K562 (cell line): Measurements from ENCODE around the gene ZNF236. TPM values are rescaled to one million over a fixed set of nuclear protein-coding genes. Genes with fewer than 3 reads are reported as not detected.
A peak's percentile ranks its signal among the peaks of the same experiment; 100 is the strongest.

ENCODE experiments used
- ATAC-seq: fragments of 200-7000 bp; cut with Tn5 transposase; 3 replicates; pipeline ENCODE4 v1.9.1; 2020; ENCODE audit warnings: moderate library complexity
- BruUV-seq: library from RNA; stranded (reverse); fragments of 400-500 nt; replicated peaks from 2 replicates; lab custom pipeline; 2021; lab: Mats Ljungman, UMichigan
- CTCF ChIA-PET: fragments of 300-600 bp; formaldehyde crosslinking; extraction: SDS; loops from one replicate; lab custom pipeline; 2021; ENCODE audit warnings: low intra/inter-chr PET ratio; lab: Yijun Ruan, JAX
- POLR2A ChIA-PET: fragments of 300-600, 350-650 bp; sonication (Branson Sonifier 250); formaldehyde crosslinking; extraction: SDS; loops from one replicate; lab custom pipeline; 2021; ENCODE audit warnings: antibody characterized with exemption, inconsistent platforms; lab: Yijun Ruan, JAX
- DNase-seq, 4 experiments: peaks; one replicate each; pipeline versions ENCODE4 v3.0.0 to v3.0.0-alpha.2; 2011 to 2018; ENCODE audit warnings: low spot score in 3 of 4, mixed read lengths in 3 of 4; ENCODE audit errors: extremely low read depth in 1 of 4
- FAIRE-seq: peaks from 2 replicates; lab custom pipeline; 2011; peaks lifted over from hg19 to GRCh38; lab: Jason Lieb, UNC
- H2AFZ ChIP-seq: 2 replicates; pipeline ENCODE4 v1.6.0; 2011; ENCODE audit warnings: low read depth, low read length, control low read depth, inconsistent platforms
- H3K27ac ChIP-seq: fragments of 200-600 bp; 3 replicates; pipeline ENCODE4 v1.8.0; 2011; ENCODE audit warnings: low read depth, mild to moderate bottlenecking, control low read depth, inconsistent platforms, low read length, moderate library complexity, mixed read lengths; ENCODE audit errors: extremely low read depth
- H3K27me3 ChIP-seq, 2 experiments: fragments of 300-600 bp in 1 of 2; 2 replicates in 1 of 2; 3 replicates in 1 of 2; pipeline versions ENCODE4 v1.6.0 to v1.8.0; 2011; ENCODE audit warnings: inconsistent platforms in 2 of 2, low read length in 2 of 2, mild to moderate bottlenecking in 1 of 2, mixed read lengths in 1 of 2, moderate library complexity in 1 of 2; ENCODE audit not compliant: control insufficient read depth in 2 of 2, insufficient read depth in 2 of 2
- H3K36me3 ChIP-seq: fragments of 300-600 bp; 3 replicates; pipeline ENCODE4 v1.8.0; 2011; ENCODE audit warnings: mild to moderate bottlenecking, low read length, inconsistent platforms; ENCODE audit not compliant: control insufficient read depth, insufficient read depth
- H3K4me1 ChIP-seq, 2 experiments: fragments of 200-600 bp in 1 of 2; replicated peaks in 1 of 2; 2 replicates in 1 of 2; 3 replicates in 1 of 2; pipeline versions ENCODE4 v1.5.1 to v1.8.0; 2011; ENCODE audit warnings: inconsistent platforms in 2 of 2, low read length in 2 of 2, mild to moderate bottlenecking in 1 of 2, mixed read lengths in 1 of 2, moderate library complexity in 1 of 2; ENCODE audit not compliant: control insufficient read depth in 2 of 2, insufficient read depth in 2 of 2
- H3K4me2 ChIP-seq: 2 replicates; pipeline ENCODE4 v1.6.1; 2011; ENCODE audit warnings: low read length, control low read depth, inconsistent platforms, mixed read lengths; ENCODE audit not compliant: insufficient read depth
- H3K4me3 ChIP-seq: fragments of 200-600 bp; sonication (generic), shearing (Covaris generic); 2 replicates; pipeline ENCODE4 v1.5.1; 2016; ENCODE audit warnings: control low read depth, inconsistent platforms
- H3K79me2 ChIP-seq: fragments of 200-600 bp; 3 replicates; pipeline ENCODE4 v1.8.0; 2011; ENCODE audit warnings: low read length, inconsistent platforms; ENCODE audit not compliant: control insufficient read depth, insufficient read depth
- H3K9ac ChIP-seq, 2 experiments: 2 replicates each; pipeline versions ENCODE4 v1.6.0 to v1.6.1; 2011; ENCODE audit warnings: low read depth in 2 of 2, low read length in 2 of 2, control low read depth in 1 of 2, inconsistent platforms in 1 of 2, mild to moderate bottlenecking in 1 of 2, mixed read lengths in 1 of 2; ENCODE audit not compliant: insufficient read depth in 1 of 2
- H3K9me1 ChIP-seq: one replicate; pipeline ENCODE4 v1.6.0; 2011; ENCODE audit warnings: inconsistent platforms, mild to moderate bottlenecking, low read length, moderate library complexity; ENCODE audit not compliant: control insufficient read depth, insufficient read depth
- H3K9me3 ChIP-seq: replicated peaks from 2 replicates; pipeline ENCODE4 v1.5.1; 2011; ENCODE audit warnings: low read depth, low read length, inconsistent platforms; ENCODE audit not compliant: control insufficient read depth, insufficient read depth
- H4K20me1 ChIP-seq: replicated peaks from 2 replicates; pipeline ENCODE4 v1.6.1; 2011; ENCODE audit warnings: low read length, inconsistent platforms, mixed read lengths; ENCODE audit not compliant: control insufficient read depth, insufficient read depth
- BACH1 ChIP-seq: fragments of 200-800 bp; sonication (Bioruptor generic); IDR thresholded peaks from 2 replicates; pipeline ENCODE4 v1.6.1; 2016; ENCODE audit warnings: missing genetic modification characterization, missing compliant biosample characterization
- JUNB ChIP-seq: fragments of 450-650 bp; formaldehyde crosslinking; conservative IDR thresholded peaks from 2 replicates; pipeline ENCODE4 v1.4.0; 2020; ENCODE audit warnings: mild to moderate bottlenecking
- MYC ChIP-seq, 2 experiments: fragments of 250-450 bp in 1 of 2; sonication (Bioruptor Pico) in 1 of 2; IDR thresholded peaks; 2 replicates each; pipeline versions ENCODE4 v1.5.1 to v1.6.1; 2012 to 2021; ENCODE audit warnings: low read depth in 2 of 2, borderline replicate concordance in 1 of 2, improper control_type of control experiment in 1 of 2, low read length in 1 of 2, mild to moderate bottlenecking in 1 of 2, moderate library complexity in 1 of 2
- RFX5 ChIP-seq: IDR thresholded peaks from 2 replicates; pipeline ENCODE4 v1.6.1; 2011; ENCODE audit warnings: low read depth, mild to moderate bottlenecking, improper control_type of control experiment, low read length
- SAFB2 ChIP-seq: fragments of 200-400 bp; formaldehyde crosslinking; IDR thresholded peaks from 2 replicates; pipeline ENCODE4 v1.6.1; 2018; ENCODE audit warnings: borderline replicate concordance, low read length, low read depth, moderate library complexity; ENCODE audit not compliant: severe bottlenecking
- SAP30 ChIP-seq: fragments of 200-600 bp; sonication (generic); IDR thresholded peaks from 2 replicates; pipeline ENCODE4 v1.6.1; 2012; ENCODE audit warnings: borderline replicate concordance, low read depth, mild to moderate bottlenecking, moderate library complexity, low read length, control low read depth, inconsistent platforms; ENCODE audit not compliant: insufficient read depth, poor library complexity, severe bottlenecking
- SLC30A9 ChIP-seq: fragments of 250-450 bp; sonication (Bioruptor Pico); IDR thresholded peaks from 2 replicates; pipeline ENCODE4 v1.8.0; 2022; ENCODE audit warnings: mild to moderate bottlenecking, moderate library complexity
- SMARCB1 ChIP-seq: IDR thresholded peaks from 2 replicates; pipeline ENCODE4 v1.6.1; 2011; ENCODE audit warnings: improper control_type of control experiment, low read depth; ENCODE audit not compliant: insufficient read length
- STAT5A ChIP-seq: IDR thresholded peaks from 2 replicates; pipeline ENCODE4 v1.6.1; 2012; ENCODE audit warnings: low read length, inconsistent platforms, borderline replicate concordance
- TCFL5 ChIP-seq: fragments of 250-450 bp; sonication (Bioruptor Pico); conservative IDR thresholded peaks from 2 replicates; pipeline ENCODE4 v1.6.1; 2021; ENCODE audit warnings: mild to moderate bottlenecking, moderate library complexity, matching md5 sums
- ZBTB34 ChIP-seq: fragments of 250-450 bp; sonication (Bioruptor Pico); IDR thresholded peaks from 2 replicates; pipeline ENCODE4 v1.8.0; 2021; ENCODE audit warnings: mild to moderate bottlenecking, moderate library complexity
- ZNF217 ChIP-seq: sonication (generic); formaldehyde crosslinking; IDR thresholded peaks from 2 replicates; pipeline ENCODE4 v1.8.0; 2022; ENCODE audit warnings: mild to moderate bottlenecking, missing genetic modification reagents
- ZNF57 ChIP-seq: fragments of 450-650 bp; formaldehyde crosslinking; IDR thresholded peaks from 2 replicates; pipeline ENCODE4 v1.4.0; 2020; ENCODE audit warnings: mild to moderate bottlenecking, moderate library complexity
- ZNF589 ChIP-seq: fragments of 200-800 bp; sonication (Bioruptor generic); IDR thresholded peaks from 2 replicates; pipeline ENCODE4 v1.6.1; 2016; ENCODE audit warnings: low read depth, missing genetic modification characterization, missing compliant biosample characterization
- ZZZ3 ChIP-seq: fragments of 450-650 bp; IDR thresholded peaks from 2 replicates; pipeline ENCODE4 v1.6.1; 2016; ENCODE audit warnings: antibody characterized with exemption, mild to moderate bottlenecking, moderate library complexity
- WGBS: fragments of 100-300 bp; shearing (Covaris generic); methylation state at CpG from one replicate; pipeline ENCODE4 v1.1.6; 2016; ENCODE audit warnings: low coverage, mixed read lengths; ENCODE audit not compliant: insufficient coverage; ENCODE audit errors: missing lambda C conversion rate; 5-methylcytosine and 5-hydroxymethylcytosine counted together
- in situ Hi-C: fragments of 300-500 bp; cut with MboI; formaldehyde crosslinking; loops from 4 replicates; pipeline ENCODE4 v1.15.0; 2018; ENCODE audit warnings: inconsistent platforms, mixed read lengths
- intact Hi-C: fragments of 100-400 bp; cut with micrococcal nuclease; formaldehyde crosslinking; loops from 2 replicates; pipeline ENCODE4 v1.14.2; 2022
- polyA plus RNA-seq, 8 experiments: library from polyadenylated mRNA; depleted of rRNA in 4 of 8; stranded (reverse) in 5 of 8; unstranded in 3 of 8; fragments of >200 nt; fragmentation: Nextera tagmentation in 2 of 8; fragmentation: Illumina TruSeq in 1 of 8; extraction: Ambion mirVana in 2 of 8; extraction: Trizol in 1 of 8; gene quantifications; 2 replicates each; pipeline versions ENCODE4 v1.2.1 to v1.2.3, GENCODE V29; 2011 to 2014; ENCODE audit warnings: inconsistent platforms in 1 of 8, missing spikeins in 1 of 8
- total RNA-seq, 7 experiments: library from RNA; depleted of rRNA in 6 of 7; stranded (reverse); fragments of >200 nt in 6 of 7; fragmentation: Illumina TruSeq in 2 of 7; extraction: Trizol in 2 of 7; gene quantifications; 2 replicates each; pipeline versions ENCODE4 v1.2.1 to v1.2.3, GENCODE V29; 2011 to 2021; ENCODE audit warnings: low replicate concordance in 1 of 7
- TF ChIP-seq, protein P1 (sequence below): sonication (generic); formaldehyde crosslinking; IDR thresholded peaks from 2 replicates; pipeline ENCODE4 v1.8.1; 2022; ENCODE audit warnings: missing genetic modification reagents

ZNF236 gene
- total and polyA plus RNA-seq, 9 of the 15 experiments (the other 6 are each of a cell fraction or from before 2014, with no cell fraction given): 0.35 to 8.7 (median 3.4) TPM

GRCh38 chr18:76817888-76818611 is 4.3 kb upstream of the ZNF236 start (continued):
- TF ChIP-seq ZBTB34 (CRISPR knock-in tag) (no peak), ZNF589 (no peak)
- TF ChIP-seq, all 486 proteins: peak for 0

DNA sequence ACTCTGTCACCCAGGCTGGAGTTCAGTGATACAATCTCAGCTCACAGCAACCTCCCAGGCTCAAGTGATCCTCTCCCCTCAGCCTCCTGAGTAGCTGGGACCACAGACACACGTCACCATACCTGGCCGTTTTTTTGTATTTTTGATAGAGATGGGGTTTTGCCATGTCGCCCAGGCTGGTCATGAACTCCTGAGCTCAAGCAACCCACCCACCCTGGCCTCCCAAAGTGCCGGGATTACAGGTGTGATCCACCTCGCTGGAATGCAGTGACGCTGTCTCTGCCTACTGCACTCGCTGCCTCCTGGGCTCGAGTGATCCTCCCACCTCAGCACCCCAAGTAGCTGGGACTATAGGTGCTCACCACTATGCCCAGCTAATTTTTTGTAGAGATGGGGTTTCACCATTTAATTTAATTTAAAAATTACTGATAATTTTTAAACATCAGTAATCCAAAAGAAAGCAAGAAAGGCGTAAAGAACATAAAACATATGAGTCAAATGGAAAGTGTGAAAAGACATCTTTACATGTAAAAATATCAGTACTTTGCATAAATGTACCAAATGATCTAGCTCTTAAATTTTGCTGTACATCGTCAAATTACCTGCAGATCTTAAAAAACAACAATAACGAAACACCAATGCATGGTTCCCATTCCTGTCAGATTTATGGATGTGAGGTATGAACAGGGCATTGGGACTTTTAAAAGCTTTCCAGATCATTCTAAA is 2.8 kb upstream of the ZNF236 start:
- Histone ChIP-seq H3K79me2 (peaks cover 49% of the 10 kb centered on the region), H3K9ac (no peak overlapping the region), H3K4me1 (peaks cover 7 to 22% of the 10 kb centered on the region in 2 experiments; a peak in 4 of 5 replicates), H3K36me3 (no peaks in the 10 kb centered on the region), H3K9me3 (no peaks in the 10 kb centered on the region), H2AFZ (no peak overlapping the region), H3K9me1 (no peaks in the 10 kb centered on the region), H3K4me3 (peak overlapping the region; percentile 25; the same call in 1 of the 2 replicates), H3K27me3 (no peaks in the 10 kb centered on the region), H3K4me2 (peak overlapping the region; percentile 51; the same call in 1 of the 2 replicates), H4K20me1 (no peaks in the 10 kb centered on the region), H3K27ac (no peak overlapping the region)
- intact Hi-C loops (no loop called here), in situ Hi-C loops (no loop called here)
- POLR2A ChIA-PET: no interaction called here
- ATAC-seq: no peak
- no peak for FAIRE-seq
- CTCF ChIA-PET: no interaction called here
- DNase-seq: no peak
- no TSS peak for BruUV-seq
- 85% methylated on average over 5 of the region's 11 CpGs for WGBS
- TF ChIP-seq MYC (IDR thresholded peaks at IDR 0.05; ENCODE audit: low read depth, low read length): no peak
- TF ChIP-seq MYC (CRISPR knock-in tag; IDR thresholded peaks at IDR 0.05; ENCODE audit: borderline replicate concordance, low read depth): no peak
- TF ChIP-seq SMARCB1: no peak
- TF ChIP-seq SAP30: no peak
- TF ChIP-seq TCFL5 (CRISPR knock-in tag): no peak
- TF ChIP-seq, protein P1, sequence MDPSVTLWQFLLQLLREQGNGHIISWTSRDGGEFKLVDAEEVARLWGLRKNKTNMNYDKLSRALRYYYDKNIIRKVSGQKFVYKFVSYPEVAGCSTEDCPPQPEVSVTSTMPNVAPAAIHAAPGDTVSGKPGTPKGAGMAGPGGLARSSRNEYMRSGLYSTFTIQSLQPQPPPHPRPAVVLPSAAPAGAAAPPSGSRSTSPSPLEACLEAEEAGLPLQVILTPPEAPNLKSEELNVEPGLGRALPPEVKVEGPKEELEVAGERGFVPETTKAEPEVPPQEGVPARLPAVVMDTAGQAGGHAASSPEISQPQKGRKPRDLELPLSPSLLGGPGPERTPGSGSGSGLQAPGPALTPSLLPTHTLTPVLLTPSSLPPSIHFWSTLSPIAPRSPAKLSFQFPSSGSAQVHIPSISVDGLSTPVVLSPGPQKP (CRISPR knock-in tag): no peak
- TF ChIP-seq JUNB (CRISPR knock-in tag): no peak
- TF ChIP-seq BACH1 (tag): no peak
- no peak for TF ChIP-seq SLC30A9
- no peak for TF ChIP-seq STAT5A
- TF ChIP-seq RFX5: no peak
- no peak for TF ChIP-seq ZNF57
- TF ChIP-seq ZNF217 (CRISPR knock-in tag): no peak
- no peak for TF ChIP-seq SAFB2
- no peak for TF ChIP-seq ZZZ3
